NOMO-1 (cell line): ENCODE data around the gene FBRSL1.

Source experiments
- DNase-seq, 2 experiments: peaks; one replicate each; lab custom pipeline; 2025; ENCODE audit not compliant: unreplicated experiment in 2 of 2; lab: John Stamatoyannopoulos, UW

FBRSL1 gene

GRCh38 chr12:132554845-132555630 lies 65.1 kb downstream of the FBRSL1 start:
- DNase-seq: no peak

- DNase-seq: no peak
Observed at GRCh38 chr12:132555686-132556085, 65.7 kb downstream of the FBRSL1 start.

- no peak for DNase-seq
Observed at GRCh38 chr12:132556216-132556615, 66.3 kb downstream of the FBRSL1 start.

GRCh38 chr12:132556801-132557200 lies 66.8 kb downstream of the FBRSL1 start:
- no peak for DNase-seq

- no peak for DNase-seq
Observed at GRCh38 chr12:132557291-132558015, 67.5 kb downstream of the FBRSL1 start.

- no peak for DNase-seq
Observed at GRCh38 chr12:132558042-132558856, 68.3 kb downstream of the FBRSL1 start.

- no peak for DNase-seq
Observed at GRCh38 chr12:132558861-132559623, 69.1 kb downstream of the FBRSL1 start.

GRCh38 chr12:132559652-132560363 lies 69.9 kb downstream of the FBRSL1 start:
- peak; percentile 15 to 68 for DNase-seq

- peak in 1 of 2 experiments; percentile 18 for DNase-seq
Observed at GRCh38 chr12:132560364-132560613, 70.3 kb downstream of the FBRSL1 start.

GRCh38 chr12:132560614-132561426 lies 70.9 kb downstream of the FBRSL1 start:
- peak; percentile 55 to 77 for DNase-seq
